CMK (cell line): ENCODE measurements around the gene SLC43A1.

Source experiments
- DNase-seq: peaks from one replicate; pipeline ENCODE4 v3.0.0-alpha.2; 2010; ENCODE audit warnings: low read depth

The SLC43A1 gene

DNA sequence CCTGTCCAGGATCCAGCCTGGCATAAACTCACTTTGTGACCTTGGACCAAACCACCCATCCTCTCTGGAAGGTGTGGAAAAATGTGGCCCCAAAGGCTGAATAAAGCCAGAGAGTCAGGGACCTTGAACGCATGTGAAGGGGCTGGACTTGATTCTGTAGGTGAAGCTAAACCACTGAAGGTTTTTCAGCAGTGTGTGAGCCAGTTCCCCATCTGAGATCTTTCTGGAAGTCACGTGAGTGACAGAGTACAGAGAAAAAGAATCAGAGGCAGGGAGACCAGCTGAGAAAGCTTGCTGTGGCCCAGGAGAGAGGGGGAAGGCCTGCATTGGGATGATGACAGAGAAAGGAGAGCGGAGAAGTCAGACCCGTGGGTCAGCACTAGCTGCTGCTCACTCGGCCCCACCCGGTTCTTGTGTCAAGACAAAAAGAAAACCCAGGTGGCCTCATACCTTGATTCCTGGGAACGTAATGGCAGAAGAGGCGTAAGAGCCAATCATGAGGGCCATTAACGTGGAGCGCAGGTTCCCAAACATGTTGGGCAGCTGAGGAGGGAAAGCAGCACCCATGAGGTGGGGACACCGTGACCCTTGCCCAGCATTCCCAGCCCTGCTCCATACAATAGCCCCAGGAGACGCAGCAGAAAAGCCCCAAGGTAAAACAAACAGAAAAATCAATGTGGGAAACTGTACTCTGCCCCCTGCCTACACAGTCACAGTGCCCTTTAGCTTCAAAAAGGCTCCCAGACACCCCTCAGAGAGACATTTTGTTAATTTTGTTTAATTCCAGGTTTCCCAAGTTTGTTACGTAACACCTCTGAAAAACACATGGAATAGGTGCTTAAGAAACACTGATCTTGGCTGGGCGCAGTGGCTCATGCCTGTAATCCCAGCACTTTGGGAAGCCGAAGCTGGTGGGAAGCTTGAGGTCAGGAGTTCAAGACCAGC is 17.9 kb downstream of the SLC43A1 start:
- no peak for DNase-seq

DNA sequence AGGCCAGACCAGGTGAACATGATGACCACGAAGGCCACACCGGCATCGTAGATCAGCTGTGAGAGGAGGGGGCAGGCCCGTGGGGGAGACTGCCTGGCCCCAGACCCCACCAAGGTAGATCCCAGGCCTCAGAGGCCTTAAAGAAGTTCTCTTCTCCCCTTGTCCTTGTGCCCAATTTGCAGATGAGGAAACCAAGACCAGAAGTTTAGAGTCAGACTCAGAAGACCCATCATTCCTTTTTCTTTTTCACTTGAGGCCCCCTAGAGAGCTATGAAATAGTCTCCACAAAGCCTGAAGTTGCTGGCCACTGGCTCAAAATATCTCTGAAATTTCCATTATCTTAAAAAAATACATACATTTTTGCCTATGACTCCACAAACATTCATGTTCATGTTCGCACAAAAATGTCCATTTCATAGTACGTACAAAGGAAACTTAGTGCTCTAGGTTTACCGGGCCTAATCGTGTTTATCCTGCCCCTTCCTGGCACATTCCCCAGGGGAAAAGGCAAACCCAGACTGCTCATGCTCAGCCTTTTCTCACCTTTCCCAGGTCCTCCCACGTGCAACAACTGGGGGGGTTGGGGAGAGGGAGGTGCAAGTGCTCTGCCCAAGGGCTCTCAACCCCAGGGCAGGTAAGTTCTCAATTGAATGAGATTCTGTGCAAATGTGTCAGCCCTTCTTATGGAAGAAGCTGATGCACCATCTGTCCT is 19.2 kb downstream of the SLC43A1 start:
- no peak for DNase-seq

DNA sequence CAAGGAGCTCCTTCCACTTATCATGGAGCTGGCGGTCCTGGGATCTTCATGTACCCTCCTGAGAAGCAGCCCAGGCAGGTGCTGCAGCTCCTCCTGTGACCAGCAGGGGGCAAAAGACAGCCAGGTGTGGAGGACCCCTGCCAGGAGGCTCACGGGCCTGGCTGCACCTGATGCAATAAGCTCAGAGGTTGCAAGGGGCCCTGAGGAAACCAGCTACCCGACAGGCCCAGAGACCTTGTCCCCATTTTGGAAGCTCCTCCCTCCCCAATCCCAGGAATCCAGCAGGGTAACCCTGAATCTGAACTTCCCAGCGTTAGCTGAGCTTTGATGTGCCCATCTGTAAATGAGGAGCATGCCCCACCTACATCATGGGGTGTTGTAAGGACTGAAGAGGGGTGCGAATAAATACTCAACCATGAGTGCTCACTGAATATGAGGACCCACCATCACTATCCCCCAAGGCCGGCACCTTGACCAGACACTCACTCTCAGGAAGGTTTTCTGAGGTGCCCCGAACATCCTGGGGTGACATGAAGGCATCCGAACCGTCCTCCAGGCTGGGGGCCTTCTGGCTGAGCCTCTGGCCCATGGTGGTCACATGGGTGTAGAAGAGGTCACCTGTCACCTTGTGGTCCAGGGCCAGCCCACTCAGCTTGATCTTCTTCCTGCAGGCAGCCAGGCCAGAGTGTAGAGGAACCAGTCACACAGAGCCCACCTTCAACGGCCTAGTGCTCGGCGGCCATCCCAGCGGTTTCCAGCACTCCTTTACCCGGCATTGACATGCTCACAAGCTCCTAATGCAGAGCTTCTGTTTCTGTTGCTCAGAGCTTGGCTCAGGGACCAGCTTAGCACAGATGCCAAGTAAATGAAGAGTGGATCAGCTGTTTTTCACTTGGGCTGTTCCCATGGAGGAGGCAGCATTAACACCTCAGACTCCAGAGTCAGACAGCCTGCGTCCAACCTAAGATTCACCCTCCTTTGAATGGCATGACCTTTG is 21.7 kb downstream of the SLC43A1 start:
- no peak for DNase-seq

DNA sequence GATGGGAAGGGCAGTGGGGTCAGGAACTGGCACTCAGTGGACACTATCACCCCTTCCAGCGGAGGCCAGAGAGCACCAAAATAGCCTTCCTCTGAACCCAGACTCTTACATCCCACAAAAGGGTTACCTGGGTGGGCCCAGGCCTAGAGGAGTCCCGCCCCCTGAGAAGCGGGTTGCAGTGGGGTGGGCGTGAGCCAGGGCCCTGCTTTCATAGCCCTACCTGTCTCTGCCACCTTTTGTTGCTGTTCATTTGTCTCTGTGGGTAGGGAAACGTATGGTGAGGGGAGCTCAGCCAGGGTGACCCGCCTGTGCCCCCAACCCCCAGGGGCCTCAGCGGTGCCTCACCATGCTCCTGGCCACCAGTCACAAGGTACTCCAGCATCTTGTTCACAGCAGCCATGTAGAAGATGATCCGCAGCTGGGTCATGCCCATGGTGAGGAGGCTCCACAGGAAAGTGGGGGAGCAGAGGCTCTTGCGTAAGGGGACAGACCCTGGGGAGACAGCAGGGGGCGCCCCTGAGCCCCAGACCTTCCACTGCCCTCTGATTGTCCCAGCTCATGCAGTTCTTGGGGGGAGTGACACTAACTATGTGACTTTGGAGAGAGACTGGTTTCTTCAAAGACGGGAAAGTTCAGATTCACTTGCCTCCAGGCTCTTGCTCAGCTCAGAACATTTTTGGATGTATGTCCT is 24.0 kb downstream of the SLC43A1 start:
- DNase-seq, result no peak

DNA sequence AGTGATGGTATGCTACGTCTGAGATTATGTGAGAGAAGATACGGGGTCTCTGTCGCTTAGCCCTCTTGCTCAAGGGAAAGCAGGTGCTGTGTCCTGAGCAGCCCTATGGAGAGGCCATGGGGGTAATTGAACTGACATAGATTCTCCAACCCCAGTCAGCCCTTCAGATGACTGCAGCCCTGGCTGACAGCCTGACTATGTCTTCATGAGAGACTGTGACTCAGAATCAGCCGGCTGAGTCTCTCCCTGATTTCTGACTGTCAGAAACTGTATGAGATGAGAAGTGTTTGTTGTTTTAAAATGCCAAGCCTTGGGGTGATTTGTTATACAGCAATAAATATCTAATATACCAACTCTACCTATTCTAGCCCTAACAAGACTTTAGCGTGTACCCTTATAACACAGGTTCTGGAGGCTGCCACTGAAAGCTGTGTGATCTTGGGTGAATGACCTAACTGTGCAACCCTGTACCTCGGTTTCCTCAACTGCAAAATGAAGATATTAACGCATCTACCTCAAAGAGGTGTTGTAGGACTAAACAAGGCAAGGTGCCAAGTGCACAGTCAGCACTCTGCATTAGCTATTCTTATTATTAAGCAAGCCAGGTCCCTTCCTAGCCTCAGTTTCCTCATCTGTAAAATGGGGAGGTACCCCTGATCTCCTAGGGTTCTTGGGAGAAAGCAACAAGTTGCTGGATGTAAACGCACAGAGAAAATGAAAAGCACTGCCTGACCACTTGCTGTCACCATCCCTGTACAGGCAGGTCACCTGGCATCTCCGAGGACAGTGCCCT is 24.9 kb downstream of the SLC43A1 start:
- DNase-seq, result no peak

DNA sequence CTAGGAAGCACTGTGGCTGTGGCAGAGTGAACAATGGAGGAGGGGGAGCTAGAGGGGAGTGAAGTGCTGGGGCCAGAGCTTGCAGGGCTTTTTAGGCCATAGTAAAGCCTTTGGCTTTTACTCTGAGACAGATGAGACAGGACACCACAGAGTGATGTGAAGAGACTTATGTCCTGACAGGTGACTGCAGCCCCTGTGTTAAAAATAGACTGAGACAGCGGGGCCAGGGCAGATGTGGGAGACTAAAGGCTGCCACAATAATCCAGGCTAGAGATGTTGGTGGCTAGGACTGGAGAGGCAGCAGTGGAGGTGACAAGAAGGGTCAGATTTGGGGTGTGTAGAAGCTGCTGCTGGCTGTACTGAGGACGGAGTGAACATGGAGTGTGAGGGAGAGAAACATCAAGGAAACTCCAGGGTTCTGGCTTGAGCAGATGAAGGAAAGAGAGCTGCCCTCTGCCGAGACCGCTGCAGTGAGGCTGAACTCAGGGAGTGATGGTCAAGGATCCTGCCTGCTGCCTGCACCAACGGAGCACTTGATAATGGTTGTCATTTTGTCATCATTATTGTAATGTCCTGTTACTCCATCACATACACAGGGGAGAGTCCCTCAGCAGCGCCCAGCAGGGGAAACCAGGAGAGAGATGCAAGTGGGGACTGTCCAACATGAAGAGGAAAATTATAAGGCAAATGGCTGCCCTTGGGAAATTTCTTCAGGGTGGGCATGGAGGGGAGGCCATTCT is 27.4 kb downstream of the SLC43A1 start:
- DNase-seq, result no peak

DNA sequence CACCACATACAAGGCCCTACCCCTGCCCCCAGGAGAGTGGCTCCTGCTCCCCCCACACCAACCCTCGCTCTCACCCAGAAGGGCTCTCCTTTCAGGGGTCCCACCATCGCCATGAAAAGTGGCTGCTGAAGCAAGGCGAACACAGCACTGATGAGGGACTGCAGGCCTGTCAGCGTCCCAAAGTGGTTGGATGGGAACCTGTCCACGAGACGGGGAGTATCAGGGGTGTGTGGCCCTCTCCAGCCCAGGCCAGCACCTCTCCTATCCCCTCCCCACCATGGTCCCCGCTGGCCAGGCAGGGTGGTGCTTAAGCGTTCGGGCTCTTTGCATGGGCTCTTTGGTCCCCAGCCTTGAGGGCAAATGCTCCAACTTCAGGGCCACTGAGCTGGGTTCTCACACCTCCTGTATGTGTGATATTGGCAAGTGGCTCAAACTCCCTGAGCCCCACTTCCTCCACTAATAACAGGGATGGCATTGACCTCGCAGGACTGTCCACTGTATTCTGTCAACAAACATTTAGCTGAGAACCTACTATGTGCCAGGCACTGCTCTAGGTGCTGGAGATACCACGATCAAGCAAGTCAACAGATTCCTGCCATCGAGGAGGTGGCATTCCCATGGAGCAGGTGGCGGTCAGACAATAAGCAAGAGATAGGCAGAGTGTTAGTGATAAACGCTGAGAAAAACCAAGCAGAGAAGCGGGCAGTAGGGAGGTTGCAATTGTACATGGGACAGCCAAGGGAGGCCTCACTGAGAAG is 28.3 kb downstream of the SLC43A1 start:
- DNase-seq, result no peak

DNA sequence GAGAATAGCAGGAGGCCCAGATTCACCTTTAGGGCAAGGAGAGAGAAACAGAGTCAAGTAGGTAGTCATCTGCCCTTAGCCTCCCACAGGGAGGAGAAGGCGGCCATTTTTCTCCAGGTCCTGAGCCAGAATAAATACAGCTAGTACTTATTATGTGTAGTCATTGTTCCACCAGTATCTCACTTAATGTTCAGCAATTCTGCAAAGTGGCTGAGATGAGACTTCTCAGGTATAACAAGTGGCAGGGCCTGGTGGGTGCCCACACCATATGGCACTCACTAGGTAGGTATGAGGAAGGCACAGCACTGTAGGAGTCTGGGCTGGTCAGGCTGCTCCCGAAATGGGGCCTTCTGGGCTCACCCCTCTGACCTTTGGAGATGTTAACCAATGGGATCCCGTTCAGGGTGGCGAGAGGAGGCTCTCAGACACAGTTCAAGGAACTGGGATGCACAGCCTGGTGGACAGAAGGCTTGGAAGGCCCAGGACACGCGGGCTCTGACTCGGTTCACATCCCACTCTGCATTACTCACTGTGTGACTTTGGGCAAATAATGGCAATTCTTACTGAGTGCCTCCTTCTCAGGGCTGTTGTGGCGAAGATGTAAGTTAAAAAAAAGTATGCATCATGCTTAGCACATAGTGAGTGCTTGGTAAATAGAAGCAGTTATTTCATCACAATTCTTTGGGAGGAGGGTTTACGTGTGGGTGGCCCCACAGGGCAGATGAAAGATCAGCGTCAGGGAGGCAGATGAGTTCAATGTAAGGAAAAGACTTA is 30.1 kb downstream of the SLC43A1 start:
- DNase-seq, result no peak

DNA sequence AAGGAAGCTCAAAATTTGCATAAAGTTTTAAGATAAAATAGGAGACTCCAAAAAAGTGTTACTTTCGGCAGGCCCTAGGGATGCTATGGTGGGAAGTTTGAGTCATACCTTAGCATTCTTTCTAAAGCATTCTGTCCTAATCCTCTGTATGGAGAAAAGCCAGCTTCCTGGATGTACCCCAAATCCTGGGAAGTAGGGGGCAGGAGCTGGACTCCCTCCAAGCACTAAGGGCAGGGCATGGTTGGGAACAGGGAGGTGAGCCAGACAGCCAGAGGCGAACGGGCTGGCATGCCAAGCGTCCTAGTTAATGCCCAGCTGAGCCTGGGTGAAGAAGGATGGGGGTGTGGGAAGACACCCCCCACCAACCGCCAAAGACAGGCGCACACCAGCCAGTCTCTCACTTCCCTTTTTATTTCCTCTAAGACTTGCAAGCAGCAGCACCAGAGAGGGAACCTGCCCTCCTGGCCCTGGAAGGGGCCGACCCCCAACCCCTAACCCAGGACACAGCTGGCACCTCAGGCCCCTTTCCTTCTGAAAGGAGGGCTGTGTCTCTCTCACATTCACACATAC is 31.3 kb downstream of the SLC43A1 start:
- no peak for DNase-seq

DNA sequence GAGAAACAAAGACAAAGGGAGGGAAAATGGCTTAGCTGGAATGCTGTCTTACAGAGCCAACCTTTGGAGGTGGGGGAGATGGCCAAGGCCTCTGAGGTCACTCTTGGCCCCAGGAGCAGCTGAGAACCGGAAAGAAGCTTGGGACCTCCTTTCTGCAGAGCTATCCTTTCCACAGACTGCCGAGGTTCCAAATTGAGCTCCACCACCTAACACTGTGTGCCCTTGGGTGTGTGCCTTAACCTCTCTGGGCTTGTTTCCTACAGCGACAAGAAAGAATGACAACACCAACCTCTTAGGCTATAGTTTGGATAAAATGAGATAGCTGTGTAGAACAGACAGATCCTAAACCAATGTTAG is 32.0 kb downstream of the SLC43A1 start:
- DNase-seq, result no peak

DNA sequence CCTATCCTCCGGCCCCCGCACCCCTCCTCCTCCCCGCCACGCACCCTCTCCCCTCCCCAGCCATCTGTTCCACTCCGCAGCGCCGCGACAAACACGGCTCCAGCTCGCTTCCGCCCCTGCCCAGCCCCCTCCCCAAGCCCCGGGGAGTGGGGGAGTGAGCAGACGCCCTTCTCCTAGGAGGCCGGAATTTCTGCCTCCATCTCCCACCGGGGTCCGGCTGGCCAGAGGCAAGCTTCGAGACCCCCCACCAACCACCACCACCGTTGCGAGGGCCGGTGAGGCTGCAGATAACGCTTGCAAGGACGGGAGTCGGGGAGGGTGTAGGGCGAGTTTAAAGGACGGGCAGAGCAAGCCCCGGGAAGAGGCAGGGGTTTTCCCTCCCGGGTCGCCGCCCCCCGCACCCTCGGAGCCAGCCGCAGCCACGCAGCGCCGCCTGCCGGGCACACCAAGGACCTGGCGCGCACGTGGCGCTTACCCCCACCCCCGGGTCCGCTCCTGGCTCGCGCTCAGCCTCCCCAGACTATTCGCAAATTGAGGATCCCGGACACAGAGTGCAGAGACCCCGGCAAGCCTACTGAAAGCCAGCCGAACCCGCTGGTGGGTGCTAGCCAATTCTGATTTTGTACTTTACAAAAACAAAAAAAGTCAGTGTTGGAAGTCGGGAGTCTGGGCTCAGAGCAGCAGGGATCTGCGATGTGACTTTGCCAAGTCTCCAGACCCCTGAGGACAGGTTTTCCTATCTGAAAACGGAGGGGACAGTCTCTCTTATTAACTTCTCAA is 32.5 kb downstream of the SLC43A1 start:
- DNase-seq, result no peak

DNA sequence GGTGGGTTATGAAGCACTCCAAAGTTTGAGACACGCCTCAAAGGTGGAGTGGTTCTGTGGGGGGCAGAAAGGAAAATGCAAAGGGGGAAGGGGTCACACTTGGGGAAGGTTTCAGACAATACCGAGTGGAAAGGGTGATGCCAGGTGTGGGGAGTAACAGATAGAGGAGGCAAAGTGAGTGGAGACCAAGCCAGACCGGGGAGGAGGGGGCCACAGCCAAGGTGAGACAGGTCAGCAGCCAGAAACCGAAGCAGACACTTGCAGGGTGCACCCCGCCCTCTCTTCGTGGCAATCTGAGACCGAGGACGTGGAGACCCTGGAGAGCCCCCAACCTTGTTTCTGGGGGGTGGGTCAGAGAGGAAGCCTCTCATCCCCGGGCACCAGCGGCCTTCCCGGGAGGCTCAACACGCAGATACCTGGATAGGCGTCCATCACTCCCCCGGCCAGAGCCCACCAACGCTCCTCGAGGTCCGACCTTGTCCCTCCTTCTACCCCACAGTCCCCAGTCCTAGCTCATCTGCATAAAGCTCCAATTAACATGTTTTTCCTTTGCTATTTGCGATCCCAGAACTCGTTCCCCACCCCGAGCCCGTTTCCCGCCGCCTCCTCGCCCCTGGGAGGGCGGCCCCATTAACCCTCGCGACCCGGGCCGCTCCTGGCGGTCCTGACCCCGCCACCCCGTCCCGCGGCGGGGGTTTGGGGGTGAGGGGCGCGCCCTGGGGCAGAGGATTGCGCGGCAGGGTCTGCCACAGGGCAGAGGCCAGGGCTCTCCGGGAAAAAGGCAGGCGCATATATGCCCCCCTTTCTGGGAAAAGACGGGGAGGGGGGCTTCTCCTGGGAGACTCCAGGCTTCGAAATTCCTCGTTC is 33.4 kb downstream of the SLC43A1 start:
- no peak for DNase-seq

DNA sequence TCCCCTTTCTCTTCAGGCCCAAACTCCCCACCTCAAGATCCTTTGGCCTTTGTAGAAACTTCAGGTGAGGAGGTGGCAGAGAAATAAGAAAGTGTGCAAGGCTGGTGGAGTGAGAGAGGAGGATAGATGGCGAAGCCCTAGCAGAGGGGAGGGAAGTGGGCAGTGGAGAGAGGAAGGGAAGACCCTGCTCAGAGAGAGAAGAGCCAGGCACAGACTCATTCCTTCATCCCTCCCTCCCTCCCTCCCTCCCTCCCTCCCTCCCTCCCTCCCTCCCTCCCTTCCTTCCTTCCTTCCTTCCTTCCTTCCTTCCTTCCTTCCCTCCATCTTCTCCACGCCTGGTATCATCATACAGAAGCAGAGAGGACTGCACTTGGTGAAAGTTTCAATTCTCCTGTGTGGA is 34.2 kb downstream of the SLC43A1 start:
- DNase-seq, result no peak

DNA sequence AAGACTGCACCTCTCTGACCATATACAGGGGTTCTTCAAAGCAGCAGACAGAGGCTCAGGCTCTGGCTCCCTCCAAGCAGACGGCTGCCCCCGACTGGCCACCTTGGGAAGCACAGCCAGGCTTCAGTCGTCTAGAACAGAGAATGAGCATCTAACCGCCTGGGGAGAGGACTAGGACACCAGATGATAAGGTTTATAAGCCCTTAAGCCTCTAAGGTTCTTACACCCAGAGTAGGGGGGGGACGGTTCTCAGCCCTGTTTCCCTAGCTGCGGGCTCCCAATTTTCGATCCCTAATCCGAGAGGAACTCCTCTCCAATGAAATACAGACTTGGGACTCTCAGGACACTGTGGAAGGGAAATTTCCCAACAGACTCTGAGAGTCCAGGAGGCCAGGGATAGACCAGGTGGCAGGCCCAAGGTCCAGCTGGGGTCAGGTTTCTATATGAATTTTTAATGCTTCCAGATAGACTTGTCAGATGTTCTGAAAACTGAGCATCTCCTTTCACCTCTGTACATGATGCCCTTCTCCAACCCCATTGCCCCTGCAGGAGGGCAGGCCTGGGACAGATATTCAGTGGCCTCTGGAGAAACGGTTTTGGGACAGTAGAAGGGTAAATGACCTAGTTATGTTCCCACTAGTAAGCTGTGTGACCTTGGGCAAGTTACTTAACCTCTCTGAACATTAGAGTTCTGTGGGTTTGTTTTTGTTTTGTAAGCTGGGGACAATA is 34.9 kb downstream of the SLC43A1 start:
- DNase-seq, result no peak

DNA sequence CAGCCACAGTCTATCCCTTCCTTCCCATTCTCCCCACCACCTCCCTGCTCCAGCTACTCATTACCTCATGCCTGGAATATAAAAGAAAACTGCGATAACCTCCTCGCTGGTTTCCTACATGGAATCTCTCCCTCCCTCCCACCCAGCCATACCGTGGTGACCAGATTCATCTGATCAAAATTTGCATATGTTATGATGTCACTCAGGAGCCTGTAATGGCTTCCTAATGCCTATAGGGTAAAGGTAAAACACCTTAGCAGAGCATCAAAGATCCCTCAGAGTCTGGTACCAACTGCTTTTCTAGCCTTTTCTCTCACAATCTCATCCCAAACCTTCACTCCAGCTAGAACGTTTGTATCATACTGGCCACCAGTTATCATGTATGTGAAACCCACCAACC is 35.6 kb downstream of the SLC43A1 start:
- no peak for DNase-seq
